ENCODE measurements around the gene SPEG.

DNA sequence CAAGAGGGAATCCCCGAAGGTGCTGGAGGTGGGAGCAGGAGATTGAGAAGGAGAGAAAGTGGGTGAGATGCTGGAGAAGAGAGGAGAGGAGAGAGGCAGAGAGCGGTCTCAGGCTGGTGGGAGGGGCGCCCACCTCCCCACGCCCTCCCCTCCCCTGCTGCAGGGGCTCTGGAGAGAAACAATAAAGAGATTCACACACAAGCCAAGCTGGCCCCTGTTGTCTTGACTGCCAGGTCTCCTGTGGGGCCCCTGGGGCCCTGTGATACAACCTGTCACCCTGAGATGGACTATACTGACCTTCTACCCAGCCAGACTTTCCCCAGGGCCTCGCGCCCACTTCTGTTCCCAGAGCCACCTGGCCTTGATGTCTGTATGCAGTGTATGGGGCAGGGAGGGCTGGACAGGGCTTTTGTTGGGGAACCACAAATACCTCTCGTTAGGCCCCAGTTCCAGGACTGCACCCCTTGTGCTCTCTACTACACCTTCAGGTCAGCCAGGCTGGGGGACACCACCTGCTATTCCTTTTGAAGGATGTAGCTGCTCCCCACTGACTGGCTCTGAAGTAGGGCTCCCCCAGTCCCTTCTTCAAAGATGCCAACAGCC is 8.0 kb upstream of the SPEG start:
- TF ChIP-seq, protein P1, sequence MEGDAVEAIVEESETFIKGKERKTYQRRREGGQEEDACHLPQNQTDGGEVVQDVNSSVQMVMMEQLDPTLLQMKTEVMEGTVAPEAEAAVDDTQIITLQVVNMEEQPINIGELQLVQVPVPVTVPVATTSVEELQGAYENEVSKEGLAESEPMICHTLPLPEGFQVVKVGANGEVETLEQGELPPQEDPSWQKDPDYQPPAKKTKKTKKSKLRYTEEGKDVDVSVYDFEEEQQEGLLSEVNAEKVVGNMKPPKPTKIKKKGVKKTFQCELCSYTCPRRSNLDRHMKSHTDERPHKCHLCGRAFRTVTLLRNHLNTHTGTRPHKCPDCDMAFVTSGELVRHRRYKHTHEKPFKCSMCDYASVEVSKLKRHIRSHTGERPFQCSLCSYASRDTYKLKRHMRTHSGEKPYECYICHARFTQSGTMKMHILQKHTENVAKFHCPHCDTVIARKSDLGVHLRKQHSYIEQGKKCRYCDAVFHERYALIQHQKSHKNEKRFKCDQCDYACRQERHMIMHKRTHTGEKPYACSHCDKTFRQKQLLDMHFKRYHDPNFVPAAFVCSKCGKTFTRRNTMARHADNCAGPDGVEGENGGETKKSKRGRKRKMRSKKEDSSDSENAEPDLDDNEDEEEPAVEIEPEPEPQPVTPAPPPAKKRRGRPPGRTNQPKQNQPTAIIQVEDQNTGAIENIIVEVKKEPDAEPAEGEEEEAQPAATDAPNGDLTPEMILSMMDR (IDR thresholded peaks at IDR 0.05) = no peak
- TF ChIP-seq POLR2A (IDR thresholded peaks at IDR 0.05) = no peak

All from right lobe of liver (tissue), 4 donors.